Stromal cell of bone marrow (primary cell): ENCODE data around the gene RNF11.
"Not testable (repeated sequence)": the region's sequence is repeated elsewhere in the genome, so short reads cannot be mapped to it uniquely, and the experiment has no call there.

Experiments used
- DNase-seq: peaks from one replicate; pipeline ENCODE4 v3.0.0-alpha.2; 2012; ENCODE audit warnings: low read depth

The RNF11 gene

GRCh38 chr1:51235673-51236530 lies at the start of gene RNF11:
RNF11 (plus strand) TSS chr1:51236273; CDS start chr1:51236757, 484 bp downstream.
- DNase-seq: peak; percentile 78

- DNase-seq: no peak
Observed at GRCh38 chr1:51188230-51188629, 47.8 kb upstream of the RNF11 start.

GRCh38 chr1:51189421-51190073 lies 46.5 kb upstream of the RNF11 start:
- peak; percentile 57 for DNase-seq

GRCh38 chr1:51190961-51191360 lies 45.1 kb upstream of the RNF11 start:
- DNase-seq: no peak

- DNase-seq: peak; percentile 61
Observed at GRCh38 chr1:51192213-51192843, 43.7 kb upstream of the RNF11 start.

GRCh38 chr1:51193564-51193963 lies 42.5 kb upstream of the RNF11 start:
- DNase-seq: no peak

- no peak for DNase-seq
Observed at GRCh38 chr1:51203121-51203873, 32.8 kb upstream of the RNF11 start.

GRCh38 chr1:51203874-51204245 lies 32.2 kb upstream of the RNF11 start:
- DNase-seq: no peak

- DNase-seq: no peak
Observed at GRCh38 chr1:51210055-51210454, 26.0 kb upstream of the RNF11 start.

- no peak for DNase-seq
Observed at GRCh38 chr1:51210676-51211075, 25.4 kb upstream of the RNF11 start.

GRCh38 chr1:51214615-51215131 lies 21.4 kb upstream of the RNF11 start:
- DNase-seq: no peak

- DNase-seq: no peak
Observed at GRCh38 chr1:51215169-51215568, 20.9 kb upstream of the RNF11 start.

- DNase-seq: no peak
Observed at GRCh38 chr1:51216631-51217030, 19.4 kb upstream of the RNF11 start.

- DNase-seq: no peak
Observed at GRCh38 chr1:51217101-51217500, 19.0 kb upstream of the RNF11 start.

GRCh38 chr1:51218570-51218969 lies 17.5 kb upstream of the RNF11 start:
- no peak for DNase-seq

- no peak for DNase-seq
Observed at GRCh38 chr1:51219022-51219421, 17.1 kb upstream of the RNF11 start.

- not testable (repeated sequence) for DNase-seq
Observed at GRCh38 chr1:51221529-51221928, 14.5 kb upstream of the RNF11 start.

GRCh38 chr1:51222136-51222787 lies 13.8 kb upstream of the RNF11 start:
- DNase-seq: no peak

- DNase-seq: no peak
Observed at GRCh38 chr1:51222809-51223208, 13.3 kb upstream of the RNF11 start.

- no peak for DNase-seq
Observed at GRCh38 chr1:51224255-51224654, 11.8 kb upstream of the RNF11 start.

GRCh38 chr1:51227231-51227960 lies 8.7 kb upstream of the RNF11 start:
- not testable (repeated sequence) for DNase-seq
